ENCODE measurements around the gene TMEM163. TPM values are rescaled to one million over a fixed set of nuclear protein-coding genes. Genes with fewer than 3 reads are reported as not detected.

TMEM163 gene
- polyA plus RNA-seq, 3 donors: 0.01 TPM; not detected in 2

- Mint-ChIP-seq H3K4me3 (no peak overlapping the region), H3K4me1 (no peaks in the 10 kb centered on the region), H3K27ac (no peak overlapping the region), H3K36me3 (peaks cover 16 to 19% of the 10 kb centered on the region in 2 donors), H3K9me3 (no peaks in the 10 kb centered on the region), H3K27me3 (ENCODE audit: low read depth in 3 of 3) (peaks cover 1% of the 10 kb centered on the region in 3 donors)
- Histone ChIP-seq H3K4me2 (replicated peaks; ENCODE audit: extremely low read depth, low read length, poor library complexity, severe bottlenecking) (no peak overlapping the region), H3K36me3 (replicated peaks in 1 of 2; ENCODE audit: control insufficient read depth in 1 of 2, insufficient read depth in 2 of 2, low read length in 2 of 2) (peaks cover 2 to 11% of the 10 kb centered on the region in 2 donors), H2AFZ (ENCODE audit: insufficient read depth, low read depth, low read length, poor library complexity, severe bottlenecking) (no peak overlapping the region), H4K20me1 (ENCODE audit: insufficient read depth, low read length) (no peaks in the 10 kb centered on the region), H3K4me1 (ENCODE audit: control insufficient read depth in 1 of 2, insufficient read depth in 2 of 2, low read length in 2 of 2) (no peaks in the 10 kb centered on the region), H3K9me3 (replicated peaks in 1 of 2; ENCODE audit: control insufficient read depth in 1 of 2, insufficient read depth in 1 of 2, low read length in 2 of 2) (no peaks in the 10 kb centered on the region), H3K79me2 (ENCODE audit: insufficient read depth, low read length) (no peaks in the 10 kb centered on the region), H3K4me3 (replicated peaks in 1 of 3; ENCODE audit: low read depth in 2 of 3, low read length in 3 of 3) (no peak overlapping the region), H3K27ac (ENCODE audit: low read depth in 1 of 2, low read length in 2 of 2) (no peak overlapping the region), H3K27me3 (ENCODE audit: control insufficient read depth in 2 of 2, insufficient read depth in 2 of 2, low read length in 2 of 2) (no peaks in the 10 kb centered on the region), H3K9ac (ENCODE audit: insufficient read depth, low read length, poor library complexity, severe bottlenecking) (no peak overlapping the region)
- intact Hi-C loops (cut with micrococcal nuclease): no loop called here
- whole genome bisulfite sequencing (ENCODE audit: insufficient coverage): 90% methylated on average over 7 of the region's 10 CpGs
- no peak for DNase-seq
- no peak for TF ChIP-seq CTCF (IDR thresholded peaks at IDR 0.05)
These were observed 263.4 kb downstream of the TMEM163 start for GRCh38 chr2:134455426-134455825.

GRCh38 chr2:134454931-134455330 lies 263.9 kb downstream of the TMEM163 start:
- no peak overlapping the region for H3K27ac Mint-ChIP-seq
- no peaks in the 10 kb centered on the region for H3K4me1 Mint-ChIP-seq
- peaks cover 19 to 23% of the 10 kb centered on the region in 2 donors for H3K36me3 Mint-ChIP-seq
- intact Hi-C loops (cut with micrococcal nuclease): loop anchor here in 1 of 2 donors (5.0 kb wide), 1 partner anchor 442 kb away; no protein-coding TSS in a partner anchor
- Histone ChIP-seq H2AFZ (ENCODE audit: insufficient read depth, low read depth, low read length, poor library complexity, severe bottlenecking) (no peak overlapping the region), H3K27ac (ENCODE audit: low read depth in 1 of 2, low read length in 2 of 2) (no peak overlapping the region), H3K36me3 (replicated peaks in 1 of 2; ENCODE audit: control insufficient read depth in 1 of 2, insufficient read depth in 2 of 2, low read length in 2 of 2) (peaks cover 2 to 15% of the 10 kb centered on the region in 2 donors), H3K4me2 (replicated peaks; ENCODE audit: extremely low read depth, low read length, poor library complexity, severe bottlenecking) (no peak overlapping the region), H3K79me2 (ENCODE audit: insufficient read depth, low read length) (no peaks in the 10 kb centered on the region), H3K9me3 (replicated peaks in 1 of 2; ENCODE audit: control insufficient read depth in 1 of 2, insufficient read depth in 1 of 2, low read length in 2 of 2) (no peaks in the 10 kb centered on the region), H3K4me1 (ENCODE audit: control insufficient read depth in 1 of 2, insufficient read depth in 2 of 2, low read length in 2 of 2) (no peaks in the 10 kb centered on the region), H4K20me1 (ENCODE audit: insufficient read depth, low read length) (no peaks in the 10 kb centered on the region), H3K27me3 (ENCODE audit: control insufficient read depth in 2 of 2, insufficient read depth in 2 of 2, low read length in 2 of 2) (no peaks in the 10 kb centered on the region), H3K4me3 (replicated peaks in 1 of 3; ENCODE audit: low read depth in 2 of 3, low read length in 3 of 3) (no peak overlapping the region), H3K9ac (ENCODE audit: insufficient read depth, low read length, poor library complexity, severe bottlenecking) (no peak overlapping the region)
- peaks cover under 1 to 4% (median 1%) of the 10 kb centered on the region in 3 donors for H3K27me3 Mint-ChIP-seq (ENCODE audit: low read depth in 3 of 3)
- DNase-seq: no peak
- no peak for TF ChIP-seq CTCF (IDR thresholded peaks at IDR 0.05)
- 86% methylated on average over 5 of the region's 6 CpGs for WGBS (ENCODE audit: insufficient coverage)
- no peak overlapping the region for H3K4me3 Mint-ChIP-seq
- no peaks in the 10 kb centered on the region for H3K9me3 Mint-ChIP-seq
